Kidney epithelial cell (primary cell): ENCODE results near the gene SERPING1. TPM values are rescaled to one million over a fixed set of nuclear protein-coding genes. Genes with fewer than 3 reads are reported as not detected.
A peak's percentile ranks its signal among the peaks of the same experiment; 100 is the strongest.
"Not testable (repeated sequence)": the region's sequence is repeated elsewhere in the genome, so short reads cannot be mapped to it uniquely, and the experiment has no call there.

Experiments
- DNase-seq: peaks from one replicate; pipeline ENCODE4 v3.0.0-alpha.2; 2010; ENCODE audit warnings: low read depth
- H3K27me3 ChIP-seq: 2 replicates; pipeline ENCODE4 v1.6.0; 2011; ENCODE audit warnings: low read length; ENCODE audit not compliant: control insufficient read depth, insufficient read depth
- H3K36me3 ChIP-seq: 2 replicates; pipeline ENCODE4 v1.5.1; 2011; ENCODE audit warnings: low read length; ENCODE audit not compliant: control insufficient read depth, insufficient read depth
- H3K4me3 ChIP-seq: 2 replicates; pipeline ENCODE4 v1.5.1; 2011; ENCODE audit warnings: low read depth, mild to moderate bottlenecking, control low read depth, low read length
- CTCF ChIP-seq: IDR thresholded peaks from 2 replicates; pipeline ENCODE4 v1.5.1; 2011; ENCODE audit warnings: mild to moderate bottlenecking, moderate library complexity, low read length, control low read depth, inconsistent platforms; ENCODE audit not compliant: insufficient read depth, poor library complexity, severe bottlenecking
- total RNA-seq: library from RNA; depleted of rRNA; stranded (reverse); fragments of >200 nt; gene quantifications from 2 replicates; pipeline ENCODE4 v1.2.3, GENCODE V29; 2015

SERPING1 gene
- total RNA-seq, 1 donor from 2014 or later, result 18.2 TPM

DNA sequence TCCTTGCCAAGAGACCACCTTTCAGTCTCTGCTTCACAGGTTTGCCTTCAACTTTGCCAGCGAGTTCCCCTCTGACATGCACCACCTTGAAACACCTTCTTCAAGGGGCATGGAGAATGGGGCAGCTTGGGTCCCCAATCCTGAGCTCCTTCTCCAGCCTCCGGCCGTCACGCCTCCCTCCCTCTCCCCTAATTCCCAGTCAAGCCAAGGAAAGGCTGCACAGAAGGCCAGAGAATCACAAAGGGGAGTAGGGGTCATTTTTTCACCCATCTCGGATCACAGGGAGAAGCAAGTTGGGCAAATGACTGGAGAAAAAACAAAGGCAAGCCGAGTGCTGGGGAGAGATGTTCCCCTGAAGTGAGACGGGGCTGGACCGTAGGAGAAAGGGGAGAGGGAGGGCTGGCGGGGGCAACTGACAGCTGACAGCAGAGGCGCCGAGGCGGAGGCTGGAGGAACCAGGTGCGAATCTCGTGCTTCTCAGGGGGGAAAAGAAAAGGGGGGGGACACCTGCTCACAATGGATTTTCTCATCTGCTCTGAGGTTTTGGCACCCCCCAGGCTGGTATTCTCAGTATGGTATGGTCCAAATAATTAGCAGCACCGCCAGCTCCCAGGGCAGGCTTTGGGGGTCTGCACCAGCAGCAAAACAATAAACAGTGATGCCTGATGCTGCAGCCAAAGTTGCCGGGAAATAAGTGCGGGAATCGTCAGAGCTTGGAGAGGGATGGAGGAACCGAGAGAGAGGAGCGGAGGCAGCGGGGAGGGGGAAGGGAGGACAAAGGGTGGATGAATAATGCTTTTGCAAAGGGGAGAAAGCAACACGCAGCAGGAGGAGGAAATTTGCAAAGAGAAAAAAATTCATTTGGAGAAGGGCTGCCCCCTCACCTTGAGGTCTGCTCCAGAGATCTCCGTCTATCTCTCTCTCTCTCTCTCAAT is 51.6 kb downstream of the SERPING1 start:
- Histone ChIP-seq H3K27me3 (peaks cover 39% of the 10 kb centered on the region), H3K36me3 (no peaks in the 10 kb centered on the region), H3K4me3 (peak overlapping the region; percentile 29)
- no peak for DNase-seq
- TF ChIP-seq CTCF, result no peak

GRCh38 chr11:57649826-57650738 is 52.6 kb downstream of the SERPING1 start, which contains the start of gene YPEL4:
TSS of gene YPEL4 (minus strand) at chr11:57649912. CDS start at chr11:57647107, 2,805 bp downstream.
- TF ChIP-seq CTCF, result no peak

DNA sequence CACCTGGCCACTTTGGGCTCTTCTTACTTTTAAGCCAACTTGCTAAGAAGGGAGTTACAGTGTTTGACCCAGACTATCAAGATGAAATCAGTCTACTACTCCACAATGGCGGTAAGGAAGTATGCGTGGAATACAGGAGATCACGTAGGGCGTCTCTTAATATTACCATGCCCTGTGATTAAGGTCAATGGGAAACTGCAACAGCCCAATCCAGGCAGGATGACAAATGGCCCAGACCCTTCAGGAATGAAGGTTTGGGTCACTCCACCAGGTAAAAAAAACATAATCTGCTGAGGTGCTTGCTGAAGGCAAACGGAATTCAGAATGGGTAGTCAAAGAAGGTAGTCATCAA is 53.2 kb downstream of the SERPING1 start:
- Histone ChIP-seq H3K4me3 (no peak overlapping the region), H3K36me3 (no peaks in the 10 kb centered on the region), H3K27me3 (peaks cover 36% of the 10 kb centered on the region)
- TF ChIP-seq CTCF, result no peak
- DNase-seq, result no peak

More at GRCh38 chr11:57649826-57650738, 52.6 kb downstream of the SERPING1 start, which contains the start of gene YPEL4:
- Histone ChIP-seq H3K36me3 (no peaks in the 10 kb centered on the region), H3K27me3 (peaks cover 39% of the 10 kb centered on the region), H3K4me3 (peak within 1 kb of the TSS; percentile 29)
- DNase-seq, result no peak

- H3K27me3 ChIP-seq, result peaks cover 29% of the 10 kb centered on the region
- no peaks in the 10 kb centered on the region for H3K36me3 ChIP-seq
- H3K4me3 ChIP-seq, result no peak overlapping the region
- TF ChIP-seq CTCF, result no peak
- no peak for DNase-seq
These were observed 53.9 kb downstream of the SERPING1 start for GRCh38 chr11:57651408-57651807.

- H3K27me3 ChIP-seq, result peaks cover 20% of the 10 kb centered on the region
- not testable (repeated sequence) for DNase-seq, H3K4me3 ChIP-seq, H3K36me3 ChIP-seq
These were observed 54.7 kb downstream of the SERPING1 start for GRCh38 chr11:57652230-57652629.

GRCh38 chr11:57652662-57653061 is 55.2 kb downstream of the SERPING1 start:
- no peak for TF ChIP-seq CTCF
- DNase-seq, result no peak
- Histone ChIP-seq H3K4me3 (no peak overlapping the region), H3K27me3 (peaks cover 16% of the 10 kb centered on the region), H3K36me3 (no peaks in the 10 kb centered on the region)
